ENCODE measurements around the gene STAMBPL1. TPM values are rescaled to one million over a fixed set of nuclear protein-coding genes. Genes with fewer than 3 reads are reported as not detected.

The STAMBPL1 gene
- total and polyA plus RNA-seq, 2 donors (not counting 1 experiment from before 2014, with no cell fraction given), result 45.6 to 72.5 TPM

DNA sequence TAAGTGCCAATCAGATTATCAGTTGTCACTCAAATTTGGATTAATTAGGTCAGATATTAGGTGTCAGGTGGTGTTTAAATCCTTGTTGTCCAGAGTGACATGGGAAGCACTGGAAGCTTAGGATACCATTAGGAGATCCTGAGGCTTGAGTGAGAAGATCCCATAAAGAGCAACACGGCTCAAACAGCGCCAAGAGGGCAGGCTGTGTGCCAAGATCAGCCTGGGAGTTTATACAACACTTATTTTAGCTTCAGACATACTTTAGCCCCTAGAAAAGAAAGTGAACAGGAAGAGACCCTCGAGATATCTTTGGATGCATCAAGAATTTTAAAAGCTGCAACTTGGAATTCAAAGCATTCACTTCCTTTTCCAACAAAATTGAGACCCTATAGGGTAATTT is 86.8 kb downstream of the STAMBPL1 start:
- H3K27me3 ChIP-seq (ENCODE audit: control insufficient read depth, insufficient read depth, low read length), result no peaks in the 10 kb centered on the region

GRCh38 chr10:88968391-88968790 is 88.3 kb downstream of the STAMBPL1 start:
- Histone ChIP-seq H2AFZ (ENCODE audit: low read length) (no peak overlapping the region), H3K79me2 (ENCODE audit: control insufficient read depth, insufficient read depth, low read length) (no peaks in the 10 kb centered on the region), H3K4me2 (ENCODE audit: extremely low read depth, insufficient read depth, low read length) (no peak overlapping the region), H3K9ac (ENCODE audit: insufficient read depth, low read length) (no peak overlapping the region), H4K20me1 (ENCODE audit: control insufficient read depth, extremely low read depth, insufficient read depth, low read length) (no peaks in the 10 kb centered on the region), H3K4me1 (ENCODE audit: control insufficient read depth, extremely low read depth, insufficient read depth, low read length) (no peaks in the 10 kb centered on the region), H3K27ac (ENCODE audit: insufficient read depth, low read length) (no peak overlapping the region), H3K4me3 (replicated peaks in 1 of 4; ENCODE audit: control extremely low read depth in 1 of 4, insufficient read depth in 1 of 4, low read depth in 3 of 4, low read length in 4 of 4) (no peak overlapping the region), H3K36me3 (ENCODE audit: control insufficient read depth, insufficient read depth, low read length) (no peaks in the 10 kb centered on the region), H3K9me3 (ENCODE audit: control insufficient read depth, insufficient read depth, low read depth, low read length) (no peaks in the 10 kb centered on the region), H3K27me3 (ENCODE audit: control insufficient read depth, insufficient read depth, low read length) (no peaks in the 10 kb centered on the region)
- DNase-seq (ENCODE audit: low read depth in 2 of 2), result no peak
- TF ChIP-seq CTCF (conservative IDR thresholded peaks at IDR 0.05 in 1 of 2, IDR thresholded peaks at IDR 0.05 in 1 of 2; ENCODE audit: low read depth in 1 of 2, low read length in 2 of 2), result no peak
- TF ChIP-seq EZH2 (IDR thresholded peaks at IDR 0.05; ENCODE audit: low read length, missing control alignments), result no peak

More for the DNA sequence above, 86.8 kb downstream of the STAMBPL1 start:
- no peaks in the 10 kb centered on the region for H4K20me1 ChIP-seq (ENCODE audit: control insufficient read depth, extremely low read depth, insufficient read depth, low read length)
- no peaks in the 10 kb centered on the region for H3K36me3 ChIP-seq (ENCODE audit: control insufficient read depth, insufficient read depth, low read length)
- no peak overlapping the region for H3K9ac ChIP-seq (ENCODE audit: insufficient read depth, low read length)
- no peak for TF ChIP-seq EZH2 (IDR thresholded peaks at IDR 0.05; ENCODE audit: low read length, missing control alignments)
- TF ChIP-seq CTCF (conservative IDR thresholded peaks at IDR 0.05 in 1 of 2, IDR thresholded peaks at IDR 0.05 in 1 of 2; ENCODE audit: low read depth in 1 of 2, low read length in 2 of 2), result no peak
- H2AFZ ChIP-seq (ENCODE audit: low read length), result no peak overlapping the region
- H3K79me2 ChIP-seq (ENCODE audit: control insufficient read depth, insufficient read depth, low read length), result no peaks in the 10 kb centered on the region
- H3K9me3 ChIP-seq (ENCODE audit: control insufficient read depth, insufficient read depth, low read depth, low read length), result no peaks in the 10 kb centered on the region
- H3K4me3 ChIP-seq (replicated peaks in 1 of 4; ENCODE audit: control extremely low read depth in 1 of 4, insufficient read depth in 1 of 4, low read depth in 3 of 4, low read length in 4 of 4), result no peak overlapping the region
- H3K4me1 ChIP-seq (ENCODE audit: control insufficient read depth, extremely low read depth, insufficient read depth, low read length), result no peaks in the 10 kb centered on the region
- DNase-seq (ENCODE audit: low read depth in 2 of 2), result no peak
- H3K27ac ChIP-seq (ENCODE audit: insufficient read depth, low read length), result no peak overlapping the region
- H3K4me2 ChIP-seq (ENCODE audit: extremely low read depth, insufficient read depth, low read length), result no peak overlapping the region

DNA sequence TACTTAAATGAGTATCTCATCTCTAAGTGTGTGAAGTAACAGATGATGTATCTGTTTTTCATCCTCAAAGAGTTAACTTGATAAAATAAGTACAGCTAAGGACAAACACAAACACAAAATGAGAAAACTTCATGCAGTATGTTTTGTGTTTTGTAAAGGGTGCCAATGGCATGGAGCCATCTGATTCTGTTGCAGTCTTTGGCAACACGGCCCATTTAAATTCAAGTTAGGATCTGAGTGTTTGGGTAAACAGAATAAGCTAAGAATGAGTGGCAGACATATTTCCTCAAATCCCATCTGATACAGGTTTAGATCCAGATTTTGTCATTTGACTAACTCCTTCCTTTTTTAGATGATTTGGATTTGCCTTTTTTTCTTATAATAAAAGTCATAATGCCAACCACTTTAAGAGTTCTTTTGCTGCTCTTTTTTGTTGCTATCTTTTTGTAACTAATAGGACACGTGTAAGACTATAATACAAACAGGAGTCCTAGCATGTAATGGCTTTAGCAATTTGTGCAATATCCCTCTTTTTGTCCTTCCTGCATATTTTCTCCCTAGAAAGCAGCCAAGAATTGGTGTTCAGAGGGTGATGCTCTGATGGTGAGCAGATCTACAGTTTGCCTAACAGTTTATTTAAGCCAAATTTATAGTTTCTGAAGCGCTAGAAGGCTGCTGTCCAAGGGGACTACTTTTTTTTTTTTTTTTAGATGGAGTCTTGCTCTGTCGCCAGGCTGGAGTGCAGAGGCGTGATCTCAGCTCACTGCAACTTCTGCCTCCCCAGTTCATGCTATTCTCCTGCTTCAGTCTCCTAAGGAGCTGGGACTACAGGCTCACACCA is 91.4 kb downstream of the STAMBPL1 start:
- Histone ChIP-seq H3K27ac (ENCODE audit: insufficient read depth, low read length) (no peak overlapping the region), H3K9ac (ENCODE audit: insufficient read depth, low read length) (no peak overlapping the region), H3K4me3 (replicated peaks in 1 of 4; ENCODE audit: control extremely low read depth in 1 of 4, insufficient read depth in 1 of 4, low read depth in 3 of 4, low read length in 4 of 4) (no peak overlapping the region), H3K36me3 (ENCODE audit: control insufficient read depth, insufficient read depth, low read length) (no peaks in the 10 kb centered on the region), H3K4me1 (ENCODE audit: control insufficient read depth, extremely low read depth, insufficient read depth, low read length) (peaks cover 7% of the 10 kb centered on the region), H3K4me2 (ENCODE audit: extremely low read depth, insufficient read depth, low read length) (peak overlapping the region; percentile 44), H3K9me3 (ENCODE audit: control insufficient read depth, insufficient read depth, low read depth, low read length) (no peaks in the 10 kb centered on the region), H3K27me3 (ENCODE audit: control insufficient read depth, insufficient read depth, low read length) (no peaks in the 10 kb centered on the region), H3K79me2 (ENCODE audit: control insufficient read depth, insufficient read depth, low read length) (peaks cover 3% of the 10 kb centered on the region), H2AFZ (ENCODE audit: low read length) (no peak overlapping the region), H4K20me1 (ENCODE audit: control insufficient read depth, extremely low read depth, insufficient read depth, low read length) (no peaks in the 10 kb centered on the region)
- DNase-seq (ENCODE audit: low read depth in 2 of 2), result peak in 1 of 2 donors; percentile 72
- TF ChIP-seq CTCF (conservative IDR thresholded peaks at IDR 0.05 in 1 of 2, IDR thresholded peaks at IDR 0.05 in 1 of 2; ENCODE audit: low read depth in 1 of 2, low read length in 2 of 2) (no peak), EZH2 (IDR thresholded peaks at IDR 0.05; ENCODE audit: low read length, missing control alignments) (no peak)

Other genes with a start within 250 kb of the STAMBPL1 start
- not detected in 2 replicates for gene LIPF, start 215.8 kb upstream of the STAMBPL1 start, total RNA-seq
- 0.05 TPM in 1 of 2 replicates, not detected in the other for gene LIPF, start 215.8 kb upstream of the STAMBPL1 start, polyA plus RNA-seq
- not detected in 2 replicates for gene LIPK, start 174.0 kb upstream of the STAMBPL1 start, total RNA-seq
- not detected in 2 replicates for gene LIPK, start 174.0 kb upstream of the STAMBPL1 start, polyA plus RNA-seq
- gene LIPN, start 120.2 kb upstream of the STAMBPL1 start, total RNA-seq, result not detected in 2 replicates
- gene LIPN, start 120.2 kb upstream of the STAMBPL1 start, polyA plus RNA-seq, result not detected in 2 replicates
- not detected in 2 replicates for gene LIPM, start 77.5 kb upstream of the STAMBPL1 start, total RNA-seq
- gene LIPM, start 77.5 kb upstream of the STAMBPL1 start, polyA plus RNA-seq, result not detected in 2 replicates
- gene ANKRD22, start 28.4 kb upstream of the STAMBPL1 start, total RNA-seq, result under 0.01 and 0.17 TPM in 2 replicates
- not detected in 2 replicates for gene ANKRD22, start 28.4 kb upstream of the STAMBPL1 start, polyA plus RNA-seq
- gene ACTA2, start 72.5 kb downstream of the STAMBPL1 start, total RNA-seq, result 78.4 and 78.6 TPM in 2 replicates
- 237 and 2,788 TPM in 2 replicates for gene ACTA2, start 72.5 kb downstream of the STAMBPL1 start, polyA plus RNA-seq
- 95.8 and 124 TPM in 2 replicates for gene FAS, start 110.6 kb downstream of the STAMBPL1 start, total RNA-seq
- 67.2 and 77.8 TPM in 2 replicates for gene FAS, start 110.6 kb downstream of the STAMBPL1 start, polyA plus RNA-seq